HG03520 (cell line): ENCODE data around the gene ANO8.
"Not testable (repeated sequence)": the region's sequence is repeated elsewhere in the genome, so short reads cannot be mapped to it uniquely, and the experiment has no call there.

Source experiments
- ATAC-seq: cut with Tn5 transposase; IDR thresholded peaks from one replicate; pipeline ENCODE4 v1.9.1; 2021; ENCODE audit warnings: mild to moderate bottlenecking, moderate library complexity; ENCODE audit not compliant: unreplicated experiment

ANO8 gene

GRCh38 chr19:17311455-17312188, 23.0 kb downstream of the ANO8 start:
- no peak for ATAC-seq

GRCh38 chr19:17309965-17310461, 24.6 kb downstream of the ANO8 start:
- ATAC-seq = no peak

DNA sequence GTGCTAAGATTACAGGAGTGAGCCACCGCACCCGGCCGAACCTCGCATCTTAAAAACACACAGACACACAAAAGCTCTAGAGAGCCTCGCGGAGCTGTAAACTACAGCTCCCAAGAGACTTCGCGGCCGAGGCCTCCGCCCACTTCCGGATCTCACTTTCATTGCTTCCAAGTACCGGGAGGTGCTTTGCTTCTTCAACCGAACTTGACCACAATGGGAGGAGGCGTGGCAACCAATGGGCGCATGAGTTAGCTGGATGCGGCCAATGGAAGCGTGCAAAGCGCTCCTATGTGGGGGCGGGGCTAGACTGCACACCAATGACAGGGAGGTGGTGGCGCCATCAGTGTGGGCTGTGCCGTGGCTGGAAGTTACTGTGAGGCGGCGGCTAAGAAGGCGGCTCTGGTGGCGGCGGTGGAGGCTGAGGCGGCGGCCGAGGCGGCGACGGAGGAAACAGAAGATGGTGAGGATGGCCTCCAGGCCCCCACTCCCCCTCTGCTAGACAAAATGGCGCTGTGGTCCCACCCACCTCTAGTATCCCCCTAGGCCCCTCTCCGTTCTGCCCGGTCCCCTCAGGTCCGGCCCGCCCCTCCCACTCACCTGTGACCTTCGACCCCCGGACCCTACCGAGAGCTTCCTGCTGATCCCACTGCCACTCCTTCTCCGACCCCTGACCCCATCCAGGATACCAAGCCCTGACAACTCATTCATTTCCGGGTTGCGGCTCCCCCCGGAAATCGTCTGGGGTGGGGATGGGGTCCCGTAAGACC, 25.3 kb downstream of the ANO8 start, which contains the start of gene DDA1:
DDA1 (plus strand) TSS at position 366 of the 767 bp plus-strand sequence; CDS start at position 458, 92 bp downstream.
- ATAC-seq = peak; percentile 45

DNA sequence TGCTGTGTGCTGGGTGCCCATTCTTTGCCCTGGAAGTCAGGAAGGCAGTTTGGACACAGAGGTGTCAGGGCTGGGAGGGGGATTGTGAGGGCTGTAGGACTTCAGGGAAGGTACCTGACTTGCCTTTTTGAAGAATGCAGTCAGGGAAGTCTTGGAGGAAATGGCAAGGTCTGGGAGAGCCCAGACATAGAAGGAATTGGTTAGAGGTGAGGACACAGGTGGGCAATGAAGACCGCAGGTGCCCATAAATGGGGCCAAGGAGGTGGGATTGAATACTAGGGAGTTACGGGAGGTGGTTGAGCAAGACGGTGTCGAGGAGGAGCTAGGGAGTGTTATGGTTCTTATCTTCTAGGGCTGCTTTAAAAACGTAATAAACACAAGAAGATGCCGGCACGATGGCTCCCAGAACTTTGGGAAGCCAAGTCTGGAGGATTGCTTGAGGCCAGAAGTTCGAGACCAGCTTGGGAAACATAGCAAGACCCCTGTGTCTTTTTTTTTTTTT, 26.7 kb downstream of the ANO8 start:
- ATAC-seq = no peak

DNA sequence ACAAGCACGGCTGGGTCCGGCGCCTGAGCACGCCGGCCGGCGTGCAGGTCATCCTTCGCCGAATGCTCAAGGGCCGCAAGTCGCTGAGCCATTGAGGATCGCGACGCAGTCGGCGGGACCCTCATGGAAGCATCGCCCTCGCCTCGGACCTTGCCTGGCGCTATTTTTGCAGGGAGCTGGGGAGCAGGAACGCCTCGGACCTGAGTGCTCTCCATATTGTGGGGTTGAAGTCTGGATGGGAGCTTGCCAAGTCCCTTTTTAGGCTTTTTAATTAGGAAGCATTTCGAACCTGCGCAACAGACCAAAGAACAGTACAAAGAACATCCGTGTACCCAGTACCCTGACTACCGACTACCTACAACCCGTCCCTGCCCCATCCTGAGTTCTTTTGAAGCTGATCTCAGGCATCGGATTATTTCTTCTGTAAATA, 28.4 kb downstream of the ANO8 start:
- ATAC-seq = no peak

DNA sequence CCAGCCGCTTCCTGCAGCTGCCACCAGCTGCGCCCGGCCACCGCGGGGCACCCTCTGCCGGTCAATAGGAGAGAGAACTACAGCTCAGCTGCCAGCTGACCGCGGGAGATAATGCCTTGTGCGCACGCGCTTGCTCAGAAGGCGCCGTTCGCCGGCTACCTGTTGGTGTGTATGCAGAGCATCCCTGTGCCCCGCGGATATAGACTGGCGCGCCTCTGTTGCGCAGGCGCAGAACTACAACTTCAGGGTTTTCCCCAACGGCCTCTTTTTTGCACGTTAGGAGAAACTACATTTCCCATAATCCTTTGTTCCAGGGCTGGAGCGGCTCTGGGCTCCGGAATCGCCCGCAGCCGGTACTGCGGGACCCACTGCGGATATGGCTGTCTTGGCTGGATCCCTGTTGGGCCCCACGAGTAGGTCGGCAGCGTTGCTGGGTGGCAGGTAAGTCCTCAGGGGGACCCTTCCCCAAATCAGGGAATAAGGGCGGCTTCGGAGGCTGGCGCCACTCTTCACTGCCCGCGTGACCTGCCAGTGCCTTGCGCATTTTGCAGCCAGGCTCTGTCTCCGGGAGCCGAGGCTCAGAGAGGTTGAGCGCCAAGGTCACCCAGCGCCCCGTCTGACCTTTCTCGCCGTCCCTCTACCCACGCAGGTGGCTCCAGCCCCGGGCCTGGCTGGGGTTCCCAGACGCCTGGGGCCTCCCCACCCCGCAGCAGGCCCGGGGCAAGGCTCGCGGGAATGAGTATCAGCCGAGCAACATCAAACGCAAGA, 29.0 kb downstream of the ANO8 start, which contains the start of gene MRPL34:
MRPL34 (plus strand) TSS at position 356 of the 768 bp plus-strand sequence; CDS start at position 377, 21 bp downstream.
- peak; percentile 59 for ATAC-seq

- no peak for ATAC-seq
These were observed 29.5 kb downstream of the ANO8 start for GRCh38 chr19:17305216-17305516.

- ATAC-seq = no peak
These were observed 30.1 kb downstream of the ANO8 start for GRCh38 chr19:17304386-17305215.

GRCh38 chr19:17303940-17304267, 30.8 kb downstream of the ANO8 start:
- ATAC-seq = no peak

DNA sequence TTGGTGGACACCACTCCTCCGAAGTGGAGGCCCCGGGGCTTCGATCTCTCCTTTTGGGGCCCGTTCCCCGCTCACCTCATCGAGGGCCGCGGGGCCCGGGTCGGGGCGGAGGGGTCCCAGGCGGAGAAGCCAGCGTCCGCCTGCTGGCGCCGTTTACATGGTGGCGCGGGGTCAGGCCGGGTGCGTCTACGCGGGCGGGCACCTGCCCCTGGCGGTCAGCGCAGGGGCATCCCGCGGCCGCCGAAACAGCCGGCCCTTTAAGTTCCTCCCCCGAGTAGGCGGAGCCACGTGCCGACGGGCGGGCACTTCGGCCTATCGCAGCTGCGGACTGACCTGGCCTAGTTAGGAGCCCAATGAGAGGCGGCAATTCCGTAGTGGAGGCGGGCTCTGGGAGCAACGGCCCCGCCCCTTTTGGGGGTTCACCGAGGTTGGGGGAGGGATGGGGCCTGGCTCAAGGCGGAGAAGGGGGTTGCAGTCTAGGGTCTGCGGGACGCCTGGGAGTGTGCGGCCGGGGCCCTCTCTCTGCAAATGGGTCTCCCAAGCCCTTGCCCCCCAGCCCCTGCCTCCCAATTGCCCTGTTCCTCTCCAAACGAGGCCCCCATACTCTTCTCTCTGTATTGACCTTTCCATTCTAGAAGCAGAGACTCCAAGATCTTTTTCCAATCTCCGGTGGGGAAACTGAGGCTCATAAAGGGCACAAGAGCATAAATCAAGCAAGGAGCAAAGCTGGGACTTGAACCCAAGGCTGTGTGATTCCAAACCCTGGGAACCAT, 31.3 kb downstream of the ANO8 start, which contains the start of gene ABHD8:
ABHD8 (minus strand) TSS at position 259 of the 773 bp plus-strand sequence. CDS start 1,809 bp downstream, outside the sequence.
- ATAC-seq = peak; percentile 42

GRCh38 chr19:17302391-17303166, 32.1 kb downstream of the ANO8 start:
- ATAC-seq = no peak

DNA sequence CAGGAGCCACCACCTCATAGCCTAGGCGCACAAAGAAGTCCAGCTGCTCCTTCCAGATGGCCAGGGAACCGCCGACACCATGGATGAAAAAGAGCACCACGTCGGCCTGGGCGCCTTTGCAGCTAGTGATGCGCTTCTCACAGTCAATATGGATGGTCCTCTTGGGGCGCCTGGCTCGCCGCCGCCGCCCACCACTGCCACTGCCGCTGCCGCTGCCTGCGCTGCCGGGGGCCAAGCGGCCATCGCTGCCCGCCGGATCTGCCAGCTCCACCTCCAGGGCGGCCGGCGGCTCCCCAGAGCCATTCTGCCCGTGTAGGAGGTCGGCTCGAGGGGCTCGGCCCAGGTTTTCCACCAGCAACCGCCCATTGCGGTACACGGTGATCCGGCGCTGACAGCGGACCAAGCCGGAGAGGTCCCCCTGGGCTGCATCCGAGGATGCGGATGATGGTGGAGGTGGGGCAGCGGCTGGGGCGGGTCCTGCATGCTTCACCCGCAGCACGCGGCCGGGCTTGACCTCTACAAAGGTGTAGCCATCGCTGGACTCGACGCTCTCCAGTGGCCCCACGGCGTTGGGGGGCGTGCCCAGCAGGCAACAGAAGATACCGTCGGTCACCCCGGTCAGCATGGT, 33.5 kb downstream of the ANO8 start:
- ATAC-seq = no peak

DNA sequence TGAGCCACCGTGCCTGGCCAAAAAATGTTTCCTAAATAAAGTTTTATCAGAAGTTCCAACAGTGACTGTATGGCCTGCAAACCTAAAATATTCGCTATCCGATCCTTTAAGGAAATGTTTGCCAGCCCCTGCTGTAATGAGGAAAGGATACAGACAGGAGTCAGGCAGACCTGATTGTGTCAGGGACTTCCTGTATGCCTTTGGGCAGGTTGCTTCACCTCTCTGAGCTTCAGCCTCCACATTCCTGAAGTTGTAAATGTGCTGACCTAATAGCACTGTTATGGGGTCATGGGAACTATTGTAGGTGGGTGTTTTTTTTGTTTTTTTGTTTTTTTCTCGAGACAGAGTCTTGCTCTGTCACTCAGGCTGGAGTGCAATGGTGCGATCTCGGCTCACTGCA, 37.7 kb downstream of the ANO8 start:
- ATAC-seq = no peak

- ATAC-seq = no peak
These were observed 38.4 kb downstream of the ANO8 start for GRCh38 chr19:17296273-17296672.

DNA sequence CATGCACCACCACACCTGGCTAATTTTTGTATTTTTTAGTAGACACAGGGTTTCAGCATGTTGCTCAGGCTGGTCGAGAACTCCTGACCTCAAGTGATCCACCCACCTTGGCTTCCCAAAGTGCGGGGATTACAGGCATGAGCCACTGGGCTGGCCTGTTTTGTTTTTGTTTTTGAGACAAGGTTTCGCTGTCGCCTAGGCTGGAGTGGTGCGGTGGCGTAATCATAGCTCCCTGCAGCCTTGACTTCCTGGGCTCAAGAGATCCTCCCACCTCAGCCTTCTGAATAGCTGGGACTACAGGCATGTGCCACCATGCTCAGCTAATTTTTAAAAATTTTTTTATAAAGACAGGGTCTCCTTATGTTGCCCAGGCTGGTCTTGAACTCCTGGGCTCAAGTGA, 39.1 kb downstream of the ANO8 start:
- ATAC-seq = not testable (repeated sequence)

GRCh38 chr19:17294051-17294891, 40.4 kb downstream of the ANO8 start:
- ATAC-seq = no peak

DNA sequence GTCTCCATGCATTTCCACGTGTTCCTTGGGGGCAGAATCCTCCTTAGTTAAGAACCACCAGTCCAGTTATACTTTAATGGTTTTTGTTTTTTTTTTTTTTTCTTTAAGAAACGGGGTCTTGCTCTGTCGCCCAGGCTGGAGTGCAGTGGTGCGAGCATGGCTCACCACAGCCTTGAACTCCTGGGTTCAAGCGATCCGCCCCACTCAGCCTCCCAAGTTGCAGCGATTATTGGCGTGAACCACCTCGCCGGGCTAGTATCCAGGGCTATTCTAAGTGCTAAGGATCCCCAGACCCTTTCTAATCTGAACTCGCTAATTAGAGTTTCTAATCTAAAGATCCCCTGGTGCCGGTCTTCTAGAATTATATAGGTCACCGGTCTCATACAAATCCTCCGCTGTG, 41.0 kb downstream of the ANO8 start:
- no peak for ATAC-seq
